PC-9 (cell line): ENCODE results near the gene RAD23A. TPM values are rescaled to one million over a fixed set of nuclear protein-coding genes. Genes with fewer than 3 reads are reported as not detected.
A peak's percentile ranks its signal among the peaks of the same experiment; 100 is the strongest.

Source experiments
- BruUV-seq: library from RNA; stranded (reverse); fragments of 400-500 nt; replicated peaks from 2 replicates; lab custom pipeline; 2021; lab: Mats Ljungman, UMichigan
- CTCF ChIA-PET: fragments of 300-600 bp; sonication (Branson Sonifier 250); formaldehyde crosslinking; loops from one replicate; lab custom pipeline; 2022; ENCODE audit warnings: antibody characterized with exemption; lab: Charles Lee
- POLR2A ChIA-PET: fragments of 300-600 bp; sonication (Branson Sonifier 250); formaldehyde crosslinking; loops from one replicate; lab custom pipeline; 2022; ENCODE audit warnings: antibody characterized with exemption; ENCODE audit not compliant: unreplicated experiment; lab: Charles Lee
- DNase-seq, 2 experiments: peaks; one replicate each; pipeline versions ENCODE4 v3.0.0 to v3.0.0-alpha.2; 2015 to 2022; ENCODE audit warnings: mixed read lengths in 1 of 2
- H2AFZ ChIP-seq: fragments of 200-600 bp; sonication (generic); 2 replicates; pipeline ENCODE4 v1.8.1; 2017; ENCODE audit warnings: antibody characterized with exemption
- H3F3A ChIP-seq: fragments of 200-600 bp; sonication (generic); 2 replicates; pipeline ENCODE4 v1.8.1; 2017; ENCODE audit warnings: antibody characterized with exemption, mild to moderate bottlenecking, low read depth; ENCODE audit not compliant: insufficient read depth
- H3K27ac ChIP-seq: fragments of 200-600 bp; sonication (generic); 2 replicates; pipeline ENCODE4 v1.6.1; 2016; ENCODE audit warnings: mixed run types
- H3K27me3 ChIP-seq: fragments of 200-600 bp; sonication (generic); 2 replicates; pipeline ENCODE4 v1.6.1; 2016; ENCODE audit warnings: low read depth, mixed run types; ENCODE audit not compliant: insufficient read depth
- H3K36me3 ChIP-seq: fragments of 200-600 bp; sonication (generic); 2 replicates; pipeline ENCODE4 v1.6.1; 2016; ENCODE audit warnings: low read depth, mixed run types
- H3K4me1 ChIP-seq: fragments of 200-600 bp; sonication (generic); replicated peaks from 2 replicates; pipeline ENCODE4 v1.6.1; 2016; ENCODE audit warnings: mixed run types; ENCODE audit not compliant: insufficient read depth
- H3K4me2 ChIP-seq: fragments of 200-600 bp; sonication (generic); 2 replicates; pipeline ENCODE4 v1.6.1; 2017; ENCODE audit warnings: mixed run types
- H3K4me3 ChIP-seq: fragments of 200-600 bp; sonication (generic); 2 replicates; pipeline ENCODE4 v1.6.1; 2016; ENCODE audit warnings: mixed run types
- H3K79me2 ChIP-seq: fragments of 200-600 bp; sonication (generic); 2 replicates; pipeline ENCODE4 v1.6.1; 2017; ENCODE audit warnings: low read depth, mixed run types
- H3K9me2 ChIP-seq: fragments of 200-600 bp; sonication (generic); 2 replicates; pipeline ENCODE4 v1.8.1; 2017; ENCODE audit warnings: mild to moderate bottlenecking; ENCODE audit not compliant: insufficient read depth
- H3K9me3 ChIP-seq: fragments of 200-600 bp; sonication (generic); 2 replicates; pipeline ENCODE4 v1.8.1; 2016; ENCODE audit warnings: low read depth; ENCODE audit not compliant: insufficient read depth
- H4K20me1 ChIP-seq: fragments of 200-600 bp; sonication (generic); 2 replicates; pipeline ENCODE4 v1.8.1; 2017; ENCODE audit not compliant: insufficient read depth
- CTCF ChIP-seq: fragments of 200-600 bp; sonication (generic); conservative IDR thresholded peaks from 2 replicates; pipeline ENCODE4 v1.6.1; 2017; ENCODE audit warnings: mixed run types, antibody characterized with exemption, mild to moderate bottlenecking, moderate library complexity
- EZH2 ChIP-seq: fragments of 200-600 bp; sonication (generic); IDR thresholded peaks from 2 replicates; pipeline ENCODE4 v1.8.0; 2017; ENCODE audit warnings: antibody characterized with exemption, low read depth
- intact Hi-C: fragments of 100-400 bp; cut with micrococcal nuclease; formaldehyde crosslinking; loops from one replicate; pipeline ENCODE4 v1.10.0; 2022; ENCODE audit not compliant: unreplicated experiment
- total RNA-seq: library from RNA; stranded (reverse); gene quantifications from 2 replicates; pipeline ENCODE4 v1.2.3, GENCODE V29; 2021

Gene RAD23A
- total RNA-seq, 1 experiment from 2014 or later = 186 TPM

- BruUV-seq = no TSS peak
- DNase-seq = no peak
- H3K9me3 ChIP-seq = no peaks in the 10 kb centered on the region
- H3K4me3 ChIP-seq = no peak overlapping the region
- no peaks in the 10 kb centered on the region for H3K79me2 ChIP-seq
- ChIA-PET CTCF (no interaction called here), POLR2A (interaction anchor here (0.6 kb wide), 1 partner anchor 283 kb away, joined by 10 read pairs; no protein-coding TSS in a partner anchor)
- H3K9me2 ChIP-seq = no peaks in the 10 kb centered on the region
- peaks cover 19% of the 10 kb centered on the region for H3K27me3 ChIP-seq
- H2AFZ ChIP-seq = no peak overlapping the region
- TF ChIP-seq CTCF = no peak
- no peak for TF ChIP-seq EZH2
- H3K4me2 ChIP-seq = no peak overlapping the region
- no peaks in the 10 kb centered on the region for H4K20me1 ChIP-seq
- H3K36me3 ChIP-seq = no peaks in the 10 kb centered on the region
- H3K27ac ChIP-seq = no peak overlapping the region
- peaks cover 15% of the 10 kb centered on the region; the same call in 1 of the 2 replicates for H3F3A ChIP-seq
- intact Hi-C loops = loop anchor here (5.0 kb wide), 2 partner anchors 297 to 452 kb away; no protein-coding TSS in a partner anchor
- peaks cover 10% of the 10 kb centered on the region for H3K4me1 ChIP-seq
These were observed 34.3 kb downstream of the RAD23A start for GRCh38 chr19:12979974-12980373.

DNA sequence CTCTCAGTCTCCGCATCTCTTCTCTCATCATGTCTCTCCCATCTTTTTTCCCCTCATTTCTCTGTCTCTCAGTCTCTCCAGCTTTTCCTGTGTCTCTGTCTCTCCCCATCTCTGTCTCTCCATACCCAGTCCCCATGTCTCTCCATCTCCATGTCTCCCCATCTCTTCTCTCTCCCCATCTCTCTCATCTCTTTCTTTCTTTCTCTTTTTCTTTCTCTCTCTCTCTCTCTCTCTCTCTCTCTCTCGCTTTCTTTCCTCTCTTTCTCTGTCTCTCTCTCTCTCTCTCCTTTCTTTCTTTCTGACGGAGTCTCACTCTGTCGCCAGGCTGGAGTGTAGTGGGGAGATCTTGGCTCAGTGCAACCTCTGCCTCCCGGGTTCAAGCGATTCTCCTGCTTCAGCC is 37.0 kb downstream of the RAD23A start:
- Histone ChIP-seq H3K4me3 (no peak overlapping the region), H3K27ac (no peak overlapping the region), H3K4me2 (no peak overlapping the region), H2AFZ (no peak overlapping the region), H3K36me3 (no peaks in the 10 kb centered on the region), H3K79me2 (no peaks in the 10 kb centered on the region), H4K20me1 (no peaks in the 10 kb centered on the region), H3K4me1 (peaks cover 15% of the 10 kb centered on the region), H3K27me3 (peaks cover 19% of the 10 kb centered on the region), H3K9me3 (no peaks in the 10 kb centered on the region), H3F3A (peaks cover 22% of the 10 kb centered on the region; the same call in 1 of the 2 replicates), H3K9me2 (no peaks in the 10 kb centered on the region)
- ChIA-PET POLR2A (no interaction called here), CTCF (interaction anchor here (0.7 kb wide), 1 partner anchor 74 kb away, joined by 5 read pairs; no protein-coding TSS in a partner anchor)
- intact Hi-C loops = loop anchor here (1.0 kb wide), 1 partner anchor 79 kb away; no protein-coding TSS in a partner anchor
- no peak for DNase-seq
- TF ChIP-seq CTCF (no peak), EZH2 (no peak)
- BruUV-seq = no TSS peak

DNA sequence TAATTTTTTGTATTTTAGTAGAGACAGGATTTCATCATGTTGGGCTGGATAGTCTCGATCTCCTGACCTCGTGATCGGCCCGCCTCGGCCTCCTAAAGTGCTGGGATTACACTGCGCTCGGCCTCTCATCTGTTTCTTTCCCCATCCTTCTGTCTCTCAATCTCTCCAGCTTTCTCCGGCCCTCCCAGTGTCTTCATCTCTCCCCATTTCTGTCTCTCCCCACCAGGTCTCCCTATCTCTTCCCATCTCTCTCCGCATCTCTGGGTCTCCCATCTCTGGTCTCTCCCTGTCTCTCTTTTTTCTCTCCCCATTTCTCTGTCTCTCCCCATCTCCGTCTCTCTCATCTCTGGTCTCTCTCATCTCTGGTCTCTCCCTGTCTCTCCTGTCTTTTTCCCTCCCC is 37.4 kb downstream of the RAD23A start:
- Histone ChIP-seq H3K9me3 (no peaks in the 10 kb centered on the region), H3K4me3 (no peak overlapping the region; the same call in 1 of the 2 replicates), H4K20me1 (no peaks in the 10 kb centered on the region), H3F3A (peaks cover 22% of the 10 kb centered on the region; the same call in 1 of the 2 replicates), H2AFZ (no peak overlapping the region), H3K4me2 (peak overlapping the region; percentile 40), H3K27ac (no peak overlapping the region), H3K36me3 (no peaks in the 10 kb centered on the region), H3K4me1 (peaks cover 15% of the 10 kb centered on the region), H3K9me2 (no peaks in the 10 kb centered on the region), H3K27me3 (peaks cover 19% of the 10 kb centered on the region), H3K79me2 (no peaks in the 10 kb centered on the region)
- DNase-seq = no peak
- intact Hi-C loops = loop anchor here (1.0 kb wide), 1 partner anchor 78 kb away; no protein-coding TSS in a partner anchor
- TF ChIP-seq CTCF (no peak), EZH2 (no peak)
- no TSS peak for BruUV-seq
- POLR2A ChIA-PET = no interaction called here
- CTCF ChIA-PET = interaction anchor here (0.7 to 1.0 kb wide), 3 partner anchors 72 to 78 kb away, joined by 3 to 5 read pairs (median 5); no protein-coding TSS in a partner anchor
